Fibroblast of mammary gland (primary cell): ENCODE data around the gene CD7.
"Not testable (repeated sequence)": the region's sequence is repeated elsewhere in the genome, so short reads cannot be mapped to it uniquely, and the experiment has no call there.

Source experiments
- DNase-seq: peaks from one replicate; pipeline ENCODE4 v3.0.0-alpha.2; 2010; ENCODE audit warnings: low read depth
- H3K4me3 ChIP-seq: 2 replicates; pipeline ENCODE4 v1.5.1; 2011; ENCODE audit warnings: low read depth, mild to moderate bottlenecking, low read length, moderate library complexity; ENCODE audit not compliant: control insufficient read depth
- CTCF ChIP-seq: conservative IDR thresholded peaks from 2 replicates; pipeline ENCODE4 v1.5.1; 2011; ENCODE audit warnings: low read depth, low read length, inconsistent platforms; ENCODE audit not compliant: control insufficient read depth, insufficient read depth

CD7 gene

GRCh38 chr17:82351254-82351712 is 33.9 kb upstream of the CD7 start:
- H3K4me3 ChIP-seq = no peak overlapping the region
- no peak for DNase-seq
- TF ChIP-seq CTCF = no peak

GRCh38 chr17:82350182-82351030 is 33.0 kb upstream of the CD7 start:
- no peak for DNase-seq
- H3K4me3 ChIP-seq = no peak overlapping the region
- no peak for TF ChIP-seq CTCF

GRCh38 chr17:82349287-82349701 is 31.9 kb upstream of the CD7 start:
- H3K4me3 ChIP-seq = no peak overlapping the region
- no peak for TF ChIP-seq CTCF
- peak; percentile 90 for DNase-seq

- DNase-seq = no peak
- no peak overlapping the region for H3K4me3 ChIP-seq
- no peak for TF ChIP-seq CTCF
Observed at GRCh38 chr17:82348866-82349265, 31.5 kb upstream of the CD7 start.

- no peak for TF ChIP-seq CTCF
- H3K4me3 ChIP-seq = no peak overlapping the region
- no peak for DNase-seq
Observed at GRCh38 chr17:82348434-82348833, 31.0 kb upstream of the CD7 start.

GRCh38 chr17:82347994-82348393 is 30.6 kb upstream of the CD7 start:
- H3K4me3 ChIP-seq, DNase-seq: not testable (repeated sequence)

- no peak for DNase-seq
- TF ChIP-seq CTCF = no peak
- H3K4me3 ChIP-seq = no peak overlapping the region
Observed at GRCh38 chr17:82346342-82347300, 29.2 kb upstream of the CD7 start.
